CD4-positive, alpha-beta T cell (primary cell): ENCODE results near the gene MTNR1A. TPM values are rescaled to one million over a fixed set of nuclear protein-coding genes. Genes with fewer than 3 reads are reported as not detected.

Experiments used
- ATAC-seq: fragments of 200-7000 bp; cut with Tn5 transposase; one replicate; pipeline ENCODE4 v1.10.0; 2022; ENCODE audit warnings: mild to moderate bottlenecking; ENCODE audit not compliant: poor library complexity
- CTCF ChIA-PET: fragments of 350-600 bp; sonication (Branson Sonifier 250); formaldehyde crosslinking; loops from one replicate; lab custom pipeline; 2021; ENCODE audit warnings: antibody characterized with exemption, inconsistent platforms; lab: Charles Lee
- POLR2A ChIA-PET: fragments of 350-600 bp; sonication (Branson Sonifier 250); formaldehyde crosslinking; loops from one replicate; lab custom pipeline; 2021; ENCODE audit warnings: antibody characterized with exemption, inconsistent platforms; lab: Charles Lee
- DNase-seq, 14 experiments: peaks; one replicate each; pipeline ENCODE4 v3.0.0-alpha.2; 2013 to 2020; ENCODE audit warnings: mixed read lengths in 2 of 14
- H3K27ac ChIP-seq, 2 donors: one replicate each; pipeline versions ENCODE4 v1.5.1 to v1.7.0; 2013; ENCODE audit warnings: low read length in 2 of 2, low read depth in 1 of 2, mild to moderate bottlenecking in 1 of 2
- H3K27me3 ChIP-seq, 2 experiments: 1 replicate in 1 of 2; 2 replicates in 1 of 2; pipeline versions ENCODE4 v1.6.1 to v1.7.0; 2013; ENCODE audit warnings: low read length in 2 of 2, control low read depth in 1 of 2, mild to moderate bottlenecking in 1 of 2, moderate library complexity in 1 of 2; ENCODE audit not compliant: insufficient read depth in 2 of 2, control insufficient read depth in 1 of 2
- H3K36me3 ChIP-seq: one replicate; pipeline ENCODE4 v1.6.1; 2013; ENCODE audit warnings: low read length, control low read depth; ENCODE audit not compliant: insufficient read depth
- H3K4me1 ChIP-seq: one replicate; pipeline ENCODE4 v1.6.1; 2013; ENCODE audit warnings: low read length, control low read depth; ENCODE audit not compliant: insufficient read depth
- H3K4me3 ChIP-seq: one replicate; pipeline ENCODE4 v1.5.1; 2013; ENCODE audit warnings: mild to moderate bottlenecking, low read length, moderate library complexity
- H3K9me3 ChIP-seq, 2 experiments: 1 replicate in 1 of 2; 2 replicates in 1 of 2; pipeline versions ENCODE4 v1.6.1 to v1.7.0; 2013; ENCODE audit warnings: low read length in 2 of 2, mild to moderate bottlenecking in 2 of 2, control low read depth in 1 of 2, moderate library complexity in 1 of 2; ENCODE audit not compliant: control insufficient read depth in 1 of 2, insufficient read depth in 1 of 2
- H3K27ac Mint-ChIP-seq: one replicate; pipeline ENCODE4 v1.8.0; 2020; ENCODE audit warnings: mixed read lengths
- H3K27me3 Mint-ChIP-seq: one replicate; pipeline ENCODE4 v1.8.0; 2021; ENCODE audit warnings: mixed read lengths
- H3K36me3 Mint-ChIP-seq: one replicate; pipeline ENCODE4 v1.8.0; 2021; ENCODE audit warnings: low read depth, mixed read lengths
- H3K4me1 Mint-ChIP-seq: one replicate; pipeline ENCODE4 v1.8.0; 2021; ENCODE audit warnings: low read depth, mixed read lengths
- H3K4me3 Mint-ChIP-seq: one replicate; pipeline ENCODE4 v1.8.0; 2020; ENCODE audit warnings: mild to moderate bottlenecking, mixed read lengths
- H3K9me3 Mint-ChIP-seq: one replicate; pipeline ENCODE4 v1.8.0; 2020; ENCODE audit warnings: mixed read lengths
- intact Hi-C, 2 experiments: fragments of 100-400 bp; cut with DNase I in 1 of 2; cut with micrococcal nuclease in 1 of 2; formaldehyde crosslinking; loops; one replicate each; pipeline versions ENCODE4 v1.15.1 to v1.9.0; 2023 to 2025; cut with DNase I, micrococcal nuclease
- total RNA-seq, 174 experiments: library from RNA in 2 of 174; stranded (reverse) in 2 of 174; gene quantifications; one replicate each; pipeline ENCODE4 v1.2.3 and lab custom pipeline; 2021 to 2026
- TF ChIP-seq, protein P1 (sequence below): fragments of 200-600 bp; IDR thresholded peaks from one replicate; pipeline ENCODE4 v1.8.0; 2022; ENCODE audit warnings: antibody characterized with exemption, mild to moderate bottlenecking

The MTNR1A gene
- total RNA-seq, 2 experiments from 2014 or later = not detected

DNA sequence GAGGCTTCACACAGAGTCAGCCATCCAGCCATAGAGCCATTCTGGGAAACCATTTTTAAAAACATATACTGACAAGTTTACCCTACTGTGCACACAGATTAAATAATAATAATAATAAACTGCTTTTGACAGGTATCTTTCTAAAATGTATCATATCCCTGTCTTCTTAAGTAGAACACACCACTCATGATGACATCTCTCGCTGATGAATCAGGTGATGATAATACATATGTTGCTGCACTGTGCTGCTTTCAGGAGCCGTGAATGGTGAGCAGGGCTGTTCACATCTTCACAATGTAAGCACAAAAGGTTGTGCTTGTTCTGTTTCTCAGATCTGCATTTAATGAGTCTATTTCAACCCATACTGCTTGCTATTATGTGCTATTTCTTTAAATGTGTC lies 3.5 kb downstream of the MTNR1A start:
- Histone ChIP-seq H3K9me3 (peaks cover 0 to 13% of the 10 kb centered on the region in 2 experiments), H3K27ac (no peak overlapping the region), H3K27me3 (peaks cover 13 to 22% of the 10 kb centered on the region in 2 experiments), H3K4me3 (no peak overlapping the region), H3K4me1 (no peaks in the 10 kb centered on the region), H3K36me3 (no peaks in the 10 kb centered on the region)
- Mint-ChIP-seq H3K9me3 (no peaks in the 10 kb centered on the region), H3K36me3 (no peaks in the 10 kb centered on the region), H3K4me1 (no peaks in the 10 kb centered on the region), H3K27ac (no peak overlapping the region), H3K27me3 (peaks cover 33% of the 10 kb centered on the region), H3K4me3 (no peak overlapping the region)
- intact Hi-C loops = no loop called here
- no peak for DNase-seq
- ATAC-seq = no peak
- TF ChIP-seq, protein P1, sequence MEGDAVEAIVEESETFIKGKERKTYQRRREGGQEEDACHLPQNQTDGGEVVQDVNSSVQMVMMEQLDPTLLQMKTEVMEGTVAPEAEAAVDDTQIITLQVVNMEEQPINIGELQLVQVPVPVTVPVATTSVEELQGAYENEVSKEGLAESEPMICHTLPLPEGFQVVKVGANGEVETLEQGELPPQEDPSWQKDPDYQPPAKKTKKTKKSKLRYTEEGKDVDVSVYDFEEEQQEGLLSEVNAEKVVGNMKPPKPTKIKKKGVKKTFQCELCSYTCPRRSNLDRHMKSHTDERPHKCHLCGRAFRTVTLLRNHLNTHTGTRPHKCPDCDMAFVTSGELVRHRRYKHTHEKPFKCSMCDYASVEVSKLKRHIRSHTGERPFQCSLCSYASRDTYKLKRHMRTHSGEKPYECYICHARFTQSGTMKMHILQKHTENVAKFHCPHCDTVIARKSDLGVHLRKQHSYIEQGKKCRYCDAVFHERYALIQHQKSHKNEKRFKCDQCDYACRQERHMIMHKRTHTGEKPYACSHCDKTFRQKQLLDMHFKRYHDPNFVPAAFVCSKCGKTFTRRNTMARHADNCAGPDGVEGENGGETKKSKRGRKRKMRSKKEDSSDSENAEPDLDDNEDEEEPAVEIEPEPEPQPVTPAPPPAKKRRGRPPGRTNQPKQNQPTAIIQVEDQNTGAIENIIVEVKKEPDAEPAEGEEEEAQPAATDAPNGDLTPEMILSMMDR = no peak
- POLR2A ChIA-PET = no interaction called here
- CTCF ChIA-PET = no interaction called here

DNA sequence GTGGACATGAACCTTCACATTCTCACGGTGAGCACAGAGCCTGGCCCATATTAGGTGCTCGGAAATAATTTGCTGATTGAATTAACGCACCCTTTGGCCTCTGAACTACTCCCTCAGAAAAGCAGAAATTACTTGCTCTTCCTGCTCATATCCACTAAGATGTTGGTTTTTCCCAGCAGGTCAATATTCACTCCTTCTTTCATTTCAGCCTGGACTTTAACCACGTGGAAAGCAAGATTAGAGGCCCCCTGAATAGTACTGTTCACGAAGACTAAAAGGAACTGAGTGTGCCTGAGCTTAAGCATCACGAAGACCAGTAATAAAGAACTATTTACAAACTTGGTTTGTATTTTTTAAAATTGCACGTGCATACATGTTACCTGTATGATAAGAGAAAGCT lies 9.9 kb downstream of the MTNR1A start:
- intact Hi-C loops = no loop called here
- no peaks in the 10 kb centered on the region for H3K27me3 Mint-ChIP-seq
- CTCF ChIA-PET = no interaction called here
- H3K27ac Mint-ChIP-seq = no peak overlapping the region
- no peaks in the 10 kb centered on the region for H3K36me3 Mint-ChIP-seq
- Histone ChIP-seq H3K36me3 (no peaks in the 10 kb centered on the region), H3K27ac (no peak overlapping the region), H3K9me3 (peaks cover 0 to 8% of the 10 kb centered on the region in 2 experiments), H3K4me3 (no peak overlapping the region), H3K4me1 (no peaks in the 10 kb centered on the region), H3K27me3 (no peaks in the 10 kb centered on the region)
- TF ChIP-seq, protein P1 = no peak
- ATAC-seq (no peak), DNase-seq (no peak)
- H3K9me3 Mint-ChIP-seq = no peaks in the 10 kb centered on the region
- POLR2A ChIA-PET = no interaction called here
- H3K4me1 Mint-ChIP-seq = no peaks in the 10 kb centered on the region
- H3K4me3 Mint-ChIP-seq = no peak overlapping the region

DNA sequence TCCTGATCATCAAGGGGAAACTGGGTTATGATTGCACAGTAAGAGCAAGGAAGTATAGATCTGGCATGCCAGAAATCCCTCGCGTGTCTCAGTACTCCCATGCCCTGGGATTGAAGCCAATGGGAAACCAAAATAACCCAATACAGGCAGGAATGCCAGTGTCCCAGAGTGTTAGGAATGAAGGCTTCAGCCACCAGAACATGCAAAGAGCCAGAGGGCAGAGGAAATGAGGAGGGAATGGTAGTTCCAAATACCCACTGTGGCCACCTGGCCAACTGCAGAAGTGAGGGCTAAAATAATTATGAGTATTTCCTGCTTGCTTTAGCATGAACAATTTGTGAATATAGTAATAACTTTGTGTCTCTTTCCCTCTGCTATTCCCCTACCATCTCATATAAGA lies 12.2 kb downstream of the MTNR1A start:
- H3K4me1 ChIP-seq = no peaks in the 10 kb centered on the region
- intact Hi-C loops = no loop called here
- no peaks in the 10 kb centered on the region for H3K36me3 ChIP-seq
- DNase-seq = no peak
- H3K4me3 ChIP-seq = no peak overlapping the region
- H3K27ac ChIP-seq = no peak overlapping the region
- Mint-ChIP-seq H3K27ac (no peak overlapping the region), H3K4me1 (no peaks in the 10 kb centered on the region), H3K4me3 (no peak overlapping the region), H3K27me3 (no peaks in the 10 kb centered on the region), H3K36me3 (no peaks in the 10 kb centered on the region), H3K9me3 (no peaks in the 10 kb centered on the region)
- CTCF ChIA-PET = no interaction called here
- TF ChIP-seq, protein P1 = no peak
- H3K9me3 ChIP-seq = peaks cover 0 to 11% of the 10 kb centered on the region in 2 experiments
- POLR2A ChIA-PET = no interaction called here
- ATAC-seq = no peak
- H3K27me3 ChIP-seq = no peaks in the 10 kb centered on the region
